Loucy (cell line): ENCODE data around the gene ILF3.

Experiments
- EZH2phosphoT487 ChIP-seq: fragments of 200-600 bp; IDR thresholded peaks from 2 replicates; pipeline ENCODE4 v1.6.1; 2018; ENCODE audit warnings: antibody characterized with exemption, mild to moderate bottlenecking, moderate library complexity, borderline replicate concordance
- TF ChIP-seq, protein P1 (sequence below): fragments of 200-600 bp; sonication (generic); conservative IDR thresholded peaks from 2 replicates; pipeline ENCODE4 v1.5.1; 2014; ENCODE audit warnings: mild to moderate bottlenecking, antibody characterized with exemption, low read length

DNA sequence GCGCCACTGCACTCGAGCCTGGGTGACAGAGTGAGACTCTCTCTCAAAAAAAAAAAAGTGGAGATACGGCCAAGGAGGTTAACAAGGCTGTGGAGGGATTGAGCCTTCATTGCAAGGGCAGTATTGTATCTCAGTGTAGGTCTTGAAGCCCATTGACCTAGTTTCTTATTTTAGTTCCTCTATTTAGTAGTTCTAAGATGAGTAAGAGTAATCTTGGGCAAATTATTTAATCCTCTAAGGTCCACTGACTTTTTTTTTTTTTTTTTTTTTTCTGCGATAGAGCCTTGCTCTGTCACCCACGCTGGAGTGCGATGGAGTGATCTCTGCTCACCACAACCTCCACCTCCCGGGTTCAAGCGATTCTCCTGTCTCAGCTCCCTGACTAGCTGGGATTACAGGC lies 14.3 kb upstream of the ILF3 start:
- TF ChIP-seq, protein P1, sequence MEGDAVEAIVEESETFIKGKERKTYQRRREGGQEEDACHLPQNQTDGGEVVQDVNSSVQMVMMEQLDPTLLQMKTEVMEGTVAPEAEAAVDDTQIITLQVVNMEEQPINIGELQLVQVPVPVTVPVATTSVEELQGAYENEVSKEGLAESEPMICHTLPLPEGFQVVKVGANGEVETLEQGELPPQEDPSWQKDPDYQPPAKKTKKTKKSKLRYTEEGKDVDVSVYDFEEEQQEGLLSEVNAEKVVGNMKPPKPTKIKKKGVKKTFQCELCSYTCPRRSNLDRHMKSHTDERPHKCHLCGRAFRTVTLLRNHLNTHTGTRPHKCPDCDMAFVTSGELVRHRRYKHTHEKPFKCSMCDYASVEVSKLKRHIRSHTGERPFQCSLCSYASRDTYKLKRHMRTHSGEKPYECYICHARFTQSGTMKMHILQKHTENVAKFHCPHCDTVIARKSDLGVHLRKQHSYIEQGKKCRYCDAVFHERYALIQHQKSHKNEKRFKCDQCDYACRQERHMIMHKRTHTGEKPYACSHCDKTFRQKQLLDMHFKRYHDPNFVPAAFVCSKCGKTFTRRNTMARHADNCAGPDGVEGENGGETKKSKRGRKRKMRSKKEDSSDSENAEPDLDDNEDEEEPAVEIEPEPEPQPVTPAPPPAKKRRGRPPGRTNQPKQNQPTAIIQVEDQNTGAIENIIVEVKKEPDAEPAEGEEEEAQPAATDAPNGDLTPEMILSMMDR, result no peak
- TF ChIP-seq EZH2phosphoT487, result no peak
